Chondrocyte (in vitro differentiated cells): Measurements from ENCODE around the gene ATOX1. TPM values are rescaled to one million over a fixed set of nuclear protein-coding genes. Genes with fewer than 3 reads are reported as not detected.
A peak's percentile ranks its signal among the peaks of the same experiment; 100 is the strongest.

Source experiments
- DNase-seq: peaks from one replicate; pipeline ENCODE4 v3.0.0; 2021; ENCODE audit warnings: mixed read lengths, low spot score
- H3K27ac Mint-ChIP-seq: one replicate; pipeline ENCODE4 v1.8.0; 2021; ENCODE audit warnings: mild to moderate bottlenecking, moderate library complexity, mixed read lengths; ENCODE audit not compliant: unreplicated experiment
- H3K27me3 Mint-ChIP-seq: 2 replicates; pipeline ENCODE4 v1.8.0; 2021; ENCODE audit warnings: low read depth, mixed read lengths
- H3K36me3 Mint-ChIP-seq: 2 replicates; pipeline ENCODE4 v1.8.0; 2021; ENCODE audit warnings: low read depth, mixed read lengths
- H3K4me1 Mint-ChIP-seq: 2 replicates; pipeline ENCODE4 v1.8.0; 2021; ENCODE audit warnings: low read depth, mild to moderate bottlenecking, mixed read lengths
- H3K4me3 Mint-ChIP-seq: one replicate; pipeline ENCODE4 v1.8.0; 2021; ENCODE audit warnings: mild to moderate bottlenecking, moderate library complexity, mixed read lengths; ENCODE audit not compliant: unreplicated experiment
- H3K9me3 Mint-ChIP-seq: 2 replicates; pipeline ENCODE4 v1.8.0; 2021; ENCODE audit warnings: low read depth, mixed read lengths
- total RNA-seq: library from RNA; stranded (reverse); gene quantifications from 3 replicates; pipeline ENCODE4 v1.2.1, GENCODE V29; 2021
- TF ChIP-seq, protein P1 (sequence below): fragments of 200-600 bp; sonication (generic); IDR thresholded peaks from 2 replicates; pipeline ENCODE4 v1.5.0; 2021; ENCODE audit warnings: antibody characterized with exemption, mild to moderate bottlenecking, moderate library complexity

ATOX1 gene
- total RNA-seq, 1 donor from 2014 or later, result 128 TPM

DNA sequence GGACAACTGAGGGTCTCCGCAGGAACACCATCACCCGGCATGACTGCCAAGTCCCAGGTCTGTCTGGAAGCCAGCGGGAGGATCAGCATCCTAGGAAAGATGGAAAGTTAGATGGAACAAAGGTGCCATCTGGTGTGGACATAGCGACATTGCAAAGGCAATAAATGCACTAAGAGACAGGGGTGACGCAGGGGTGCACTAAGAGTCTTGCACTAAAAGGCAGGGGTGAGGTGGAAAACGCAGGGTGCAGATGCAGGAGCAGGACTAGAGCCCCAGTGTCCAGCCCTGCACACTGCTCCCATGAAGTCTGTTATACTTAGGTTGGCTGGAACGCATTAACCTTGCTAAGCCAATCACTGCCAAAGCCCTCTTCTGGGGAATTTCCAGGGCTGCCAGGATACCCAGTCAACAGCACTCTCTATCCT, 15.5 kb downstream of the ATOX1 start:
- Mint-ChIP-seq H3K9me3 (no peaks in the 10 kb centered on the region), H3K4me3 (no peak overlapping the region), H3K4me1 (peaks cover 82% of the 10 kb centered on the region), H3K36me3 (peaks cover 8% of the 10 kb centered on the region), H3K27me3 (no peaks in the 10 kb centered on the region), H3K27ac (peak overlapping the region; percentile 99)
- TF ChIP-seq, protein P1, sequence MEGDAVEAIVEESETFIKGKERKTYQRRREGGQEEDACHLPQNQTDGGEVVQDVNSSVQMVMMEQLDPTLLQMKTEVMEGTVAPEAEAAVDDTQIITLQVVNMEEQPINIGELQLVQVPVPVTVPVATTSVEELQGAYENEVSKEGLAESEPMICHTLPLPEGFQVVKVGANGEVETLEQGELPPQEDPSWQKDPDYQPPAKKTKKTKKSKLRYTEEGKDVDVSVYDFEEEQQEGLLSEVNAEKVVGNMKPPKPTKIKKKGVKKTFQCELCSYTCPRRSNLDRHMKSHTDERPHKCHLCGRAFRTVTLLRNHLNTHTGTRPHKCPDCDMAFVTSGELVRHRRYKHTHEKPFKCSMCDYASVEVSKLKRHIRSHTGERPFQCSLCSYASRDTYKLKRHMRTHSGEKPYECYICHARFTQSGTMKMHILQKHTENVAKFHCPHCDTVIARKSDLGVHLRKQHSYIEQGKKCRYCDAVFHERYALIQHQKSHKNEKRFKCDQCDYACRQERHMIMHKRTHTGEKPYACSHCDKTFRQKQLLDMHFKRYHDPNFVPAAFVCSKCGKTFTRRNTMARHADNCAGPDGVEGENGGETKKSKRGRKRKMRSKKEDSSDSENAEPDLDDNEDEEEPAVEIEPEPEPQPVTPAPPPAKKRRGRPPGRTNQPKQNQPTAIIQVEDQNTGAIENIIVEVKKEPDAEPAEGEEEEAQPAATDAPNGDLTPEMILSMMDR, result peak; percentile 90
- DNase-seq, result no peak

- H3K27ac Mint-ChIP-seq, result peak overlapping the region; percentile 99
- peaks cover 81% of the 10 kb centered on the region for H3K4me1 Mint-ChIP-seq
- DNase-seq, result no peak
- no peaks in the 10 kb centered on the region for H3K9me3 Mint-ChIP-seq
- peaks cover 8% of the 10 kb centered on the region for H3K36me3 Mint-ChIP-seq
- TF ChIP-seq, protein P1, result no peak
- H3K27me3 Mint-ChIP-seq, result no peaks in the 10 kb centered on the region
- H3K4me3 Mint-ChIP-seq, result no peak overlapping the region
These were observed 16.6 kb downstream of the ATOX1 start for GRCh38 chr5:151741678-151742423.

DNA sequence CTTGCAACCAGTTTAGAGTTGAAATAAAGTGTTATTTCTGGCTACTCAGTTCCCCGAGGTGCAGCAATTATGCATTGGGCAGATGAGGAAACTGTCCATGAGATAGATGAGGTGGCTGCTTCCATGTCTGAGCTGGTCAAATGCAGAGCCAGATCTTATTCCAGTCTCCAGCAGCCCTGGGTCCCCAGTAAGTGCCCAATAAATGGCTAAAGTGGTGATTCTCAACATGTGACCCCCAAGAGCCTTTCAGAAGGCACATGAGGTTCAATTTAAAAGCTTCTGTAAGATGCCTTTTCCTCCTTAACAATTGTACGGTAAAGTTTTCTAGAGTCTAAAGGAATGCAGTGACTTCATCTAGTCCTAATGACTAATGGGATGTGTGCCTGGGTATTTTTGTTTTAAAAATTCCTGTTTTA, 17.5 kb downstream of the ATOX1 start:
- no peak for DNase-seq
- peaks cover 75% of the 10 kb centered on the region for H3K4me1 Mint-ChIP-seq
- peak overlapping the region; percentile 62 for H3K4me3 Mint-ChIP-seq
- no peaks in the 10 kb centered on the region for H3K27me3 Mint-ChIP-seq
- H3K9me3 Mint-ChIP-seq, result no peaks in the 10 kb centered on the region
- TF ChIP-seq, protein P1, result peak; percentile 11
- H3K27ac Mint-ChIP-seq, result peak overlapping the region; percentile 99
- H3K36me3 Mint-ChIP-seq, result peaks cover 8% of the 10 kb centered on the region

- TF ChIP-seq, protein P1, result peak; percentile 100
- DNase-seq, result no peak
- peak overlapping the region; percentile 99 for H3K27ac Mint-ChIP-seq
- H3K27me3 Mint-ChIP-seq, result no peaks in the 10 kb centered on the region
- H3K9me3 Mint-ChIP-seq, result no peaks in the 10 kb centered on the region
- H3K4me3 Mint-ChIP-seq, result peak overlapping the region; percentile 62
- peaks cover 8% of the 10 kb centered on the region for H3K36me3 Mint-ChIP-seq
- peaks cover 70% of the 10 kb centered on the region for H3K4me1 Mint-ChIP-seq
These were observed 18.0 kb downstream of the ATOX1 start for GRCh38 chr5:151740336-151740942.

DNA sequence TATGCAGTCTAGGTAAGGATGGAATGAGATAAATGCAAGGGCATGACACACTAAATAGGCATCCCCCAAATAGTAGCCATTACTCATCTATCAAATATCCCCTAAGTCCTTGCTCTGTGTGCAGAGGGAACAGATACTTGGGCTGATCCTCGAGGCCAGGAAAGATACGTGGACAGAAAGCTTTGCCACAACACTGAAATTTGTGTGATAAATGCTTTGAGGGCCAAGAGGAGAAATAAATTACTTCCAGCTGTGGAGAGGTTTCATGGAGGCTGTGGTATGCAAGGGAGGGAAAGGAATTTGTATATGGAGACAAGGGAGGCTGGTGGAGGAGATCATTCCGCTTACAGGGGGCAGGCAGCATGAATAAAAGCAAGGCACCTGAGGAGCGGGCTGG, 18.5 kb downstream of the ATOX1 start:
- DNase-seq, result no peak
- Mint-ChIP-seq H3K27me3 (no peaks in the 10 kb centered on the region), H3K4me1 (peaks cover 65% of the 10 kb centered on the region), H3K27ac (peak overlapping the region; percentile 99), H3K9me3 (no peaks in the 10 kb centered on the region), H3K4me3 (peak overlapping the region; percentile 43), H3K36me3 (peaks cover 8% of the 10 kb centered on the region)
- TF ChIP-seq, protein P1, result no peak
